HG03457 (cell line): ENCODE measurements around the gene CRACR2A.

ENCODE experiments used
- ATAC-seq: cut with Tn5 transposase; IDR thresholded peaks from one replicate; pipeline ENCODE4 v1.9.1; 2021; ENCODE audit warnings: moderate number of reproducible peaks; ENCODE audit not compliant: unreplicated experiment

CRACR2A gene

GRCh38 chr12:3600951-3601350, 152.0 kb downstream of the CRACR2A start:
- no peak for ATAC-seq

GRCh38 chr12:3600039-3600720, 152.7 kb downstream of the CRACR2A start:
- no peak for ATAC-seq

GRCh38 chr12:3598896-3599860, 153.7 kb downstream of the CRACR2A start:
- no peak for ATAC-seq

- no peak for ATAC-seq
Observed at GRCh38 chr12:3597526-3598210, 155.2 kb downstream of the CRACR2A start.

- no peak for ATAC-seq
Observed at GRCh38 chr12:3596703-3597415, 156.1 kb downstream of the CRACR2A start.

- no peak for ATAC-seq
Observed at GRCh38 chr12:3595721-3596120, 157.2 kb downstream of the CRACR2A start.

- no peak for ATAC-seq
Observed at GRCh38 chr12:3594966-3595365, 157.9 kb downstream of the CRACR2A start.

- no peak for ATAC-seq
Observed at GRCh38 chr12:3593906-3594483, 158.9 kb downstream of the CRACR2A start.

- no peak for ATAC-seq
Observed at GRCh38 chr12:3592856-3593625, 159.9 kb downstream of the CRACR2A start.

GRCh38 chr12:3589745-3590144, 163.2 kb downstream of the CRACR2A start:
- no peak for ATAC-seq

- no peak for ATAC-seq
Observed at GRCh38 chr12:3587402-3588013, 165.4 kb downstream of the CRACR2A start.

- no peak for ATAC-seq
Observed at GRCh38 chr12:3583656-3584334, 169.1 kb downstream of the CRACR2A start.

- ATAC-seq: no peak
Observed at GRCh38 chr12:3580094-3580749, 172.7 kb downstream of the CRACR2A start.

- ATAC-seq: no peak
Observed at GRCh38 chr12:3579446-3580093, 173.3 kb downstream of the CRACR2A start.

- no peak for ATAC-seq
Observed at GRCh38 chr12:3578557-3578956, 174.4 kb downstream of the CRACR2A start.

GRCh38 chr12:3576891-3577290, 176.0 kb downstream of the CRACR2A start:
- no peak for ATAC-seq

- no peak for ATAC-seq
Observed at GRCh38 chr12:3574986-3575385, 177.9 kb downstream of the CRACR2A start.

- no peak for ATAC-seq
Observed at GRCh38 chr12:3572560-3572959, 180.3 kb downstream of the CRACR2A start.
